Measurements from ENCODE around the gene SNX25.

- TF ChIP-seq GATA3 (IDR thresholded peaks at IDR 0.05; ENCODE audit: low read depth, low read length) (no peak), GATA2 (IDR thresholded peaks at IDR 0.05; ENCODE audit: low read depth, low read length) (no peak)
Measured at GRCh38 chr4:185381288-185382196, 172.1 kb downstream of the SNX25 start.
